ENCODE results near the gene GABRA4.

GRCh38 chr4:46894826-46895225 is 98.6 kb downstream of the GABRA4 start:
- TF ChIP-seq POLR2A (IDR thresholded peaks at IDR 0.05), result no peak
- no peak for TF ChIP-seq CTCF (IDR thresholded peaks at IDR 0.05)

Data from uterus (tissue), 2 donors.